GF-D8 (cell line): Measurements from ENCODE around the gene SMARCC1.

Experiments
- DNase-seq: peaks from one replicate; lab custom pipeline; 2025; lab: John Stamatoyannopoulos, UW

The SMARCC1 gene

GRCh38 chr3:47542471-47543173 is 239.1 kb downstream of the SMARCC1 start:
- DNase-seq: no peak

- DNase-seq: no peak
Measured at GRCh38 chr3:47541583-47542108, 240.0 kb downstream of the SMARCC1 start.

DNA sequence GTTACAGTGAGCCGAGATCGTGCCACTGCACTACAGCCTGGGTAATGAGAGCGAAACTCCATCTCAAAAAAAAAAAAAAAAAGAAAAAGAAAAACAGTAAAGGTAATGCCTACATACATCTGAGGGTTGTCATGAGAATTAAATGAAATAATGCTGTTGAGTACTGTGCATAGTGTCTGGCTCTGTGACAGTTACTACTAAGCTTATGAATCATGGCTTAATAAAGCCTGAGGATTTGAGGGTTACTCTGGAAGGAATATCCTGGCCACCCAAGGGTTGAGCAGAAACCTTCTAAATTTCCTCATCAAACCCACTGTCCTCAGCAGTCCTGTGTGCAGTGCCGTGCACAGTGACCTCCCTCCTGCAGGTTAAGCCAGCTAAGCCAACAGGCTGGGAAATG is 241.4 kb downstream of the SMARCC1 start:
- no peak for DNase-seq

- DNase-seq: no peak
Measured at GRCh38 chr3:47536967-47537366, 244.7 kb downstream of the SMARCC1 start.

- no peak for DNase-seq
Measured at GRCh38 chr3:47536221-47536891, 245.3 kb downstream of the SMARCC1 start.
